Natural killer cell (primary cell): Measurements from ENCODE around the gene SFTPD. TPM values are rescaled to one million over a fixed set of nuclear protein-coding genes. Genes with fewer than 3 reads are reported as not detected.

Experiments used
- ATAC-seq, 3 donors: fragments of 150-1000 bp in 2 of 3; fragments of 200-7000 bp in 1 of 3; cut with Tn5 transposase; 1 replicate in 1 of 3; 2 replicates in 2 of 3; pipeline ENCODE4 v1.10.0; 2021; ENCODE audit warnings: mild to moderate bottlenecking in 2 of 3, moderate library complexity in 2 of 3
- DNase-seq, 2 donors: peaks; one replicate each; pipeline versions ENCODE4 v3.0.0 to v3.0.0-alpha.2; 2013 to 2021; ENCODE audit warnings: mixed read lengths in 1 of 2
- H3K27ac ChIP-seq: one replicate; pipeline ENCODE4 v1.5.1; 2013; ENCODE audit warnings: mild to moderate bottlenecking, low read length
- H3K27me3 ChIP-seq: one replicate; pipeline ENCODE4 v1.6.1; 2013; ENCODE audit warnings: low read length; ENCODE audit not compliant: control insufficient read depth, insufficient read depth
- H3K36me3 ChIP-seq: one replicate; pipeline ENCODE4 v1.6.1; 2013; ENCODE audit warnings: low read length; ENCODE audit not compliant: control insufficient read depth, insufficient read depth
- H3K4me1 ChIP-seq: one replicate; pipeline ENCODE4 v1.6.1; 2013; ENCODE audit warnings: low read length; ENCODE audit not compliant: control insufficient read depth, insufficient read depth
- H3K4me3 ChIP-seq: one replicate; pipeline ENCODE4 v1.5.1; 2013; ENCODE audit warnings: low read length
- H3K9me3 ChIP-seq: one replicate; pipeline ENCODE4 v1.6.1; 2013; ENCODE audit warnings: low read length; ENCODE audit not compliant: control insufficient read depth, insufficient read depth
- H3K27ac Mint-ChIP-seq, 2 donors: one replicate each; pipeline ENCODE4 v1.8.0; 2022; ENCODE audit warnings: mild to moderate bottlenecking in 2 of 2, mixed read lengths in 2 of 2, moderate library complexity in 1 of 2
- H3K27me3 Mint-ChIP-seq, 2 donors: one replicate each; pipeline ENCODE4 v1.8.0; 2022; ENCODE audit warnings: low read depth in 2 of 2, mixed read lengths in 2 of 2
- H3K36me3 Mint-ChIP-seq: one replicate; pipeline ENCODE4 v1.8.0; 2022; ENCODE audit warnings: mixed read lengths
- H3K4me1 Mint-ChIP-seq, 2 donors: one replicate each; pipeline ENCODE4 v1.8.0; 2022; ENCODE audit warnings: mixed read lengths in 2 of 2
- H3K4me3 Mint-ChIP-seq: one replicate; pipeline ENCODE4 v1.8.0; 2022; ENCODE audit warnings: mild to moderate bottlenecking, moderate library complexity, mixed read lengths
- H3K9me3 Mint-ChIP-seq, 2 donors: one replicate each; pipeline ENCODE4 v1.8.0; 2022; ENCODE audit warnings: mixed read lengths in 2 of 2
- CTCF ChIP-seq: fragments of 200-600 bp; IDR thresholded peaks from one replicate; pipeline ENCODE4 v1.8.0; 2022; ENCODE audit warnings: antibody characterized with exemption
- WGBS: methylation state at CpG from one replicate; pipeline ENCODE4 v1.1.7; 2013; ENCODE audit warnings: missing lambda C conversion rate; ENCODE audit not compliant: insufficient coverage; 5-methylcytosine and 5-hydroxymethylcytosine counted together
- intact Hi-C: fragments of 100-400 bp; cut with micrococcal nuclease; formaldehyde crosslinking; loops from one replicate; pipeline ENCODE4 v1.14.2; 2022
- total RNA-seq, 4 donors: library from RNA; stranded (reverse); fragments of 120-200 nt in 1 of 4; gene quantifications; one replicate each; pipeline versions ENCODE4 v1.2.3 to v1.2.4, GENCODE V29; 2013 to 2022

Gene SFTPD
- total RNA-seq, 3 donors from 2014 or later (not counting 1 experiment from before 2014, with no cell fraction given) = 0.56 TPM; not detected in 2

- Mint-ChIP-seq H3K27me3 (peaks cover 42 to 45% of the 10 kb centered on the region in 2 donors), H3K36me3 (no peaks in the 10 kb centered on the region), H3K27ac (no peak overlapping the region), H3K9me3 (no peaks in the 10 kb centered on the region), H3K4me3 (no peak overlapping the region), H3K4me1 (peaks cover 0 to 6% of the 10 kb centered on the region in 2 donors)
- Histone ChIP-seq H3K4me1 (peaks cover 8% of the 10 kb centered on the region), H3K9me3 (no peaks in the 10 kb centered on the region), H3K36me3 (no peaks in the 10 kb centered on the region), H3K27ac (no peak overlapping the region), H3K27me3 (peaks cover 3% of the 10 kb centered on the region), H3K4me3 (no peak overlapping the region)
- WGBS = 84% methylated on average over 3 of the region's 4 CpGs
- TF ChIP-seq CTCF = no peak
- ATAC-seq (no peak), DNase-seq (no peak)
- intact Hi-C loops = no loop called here
Measured at GRCh38 chr10:79932841-79933379, 16.0 kb downstream of the SFTPD start.

- peaks cover 3% of the 10 kb centered on the region for H3K27me3 ChIP-seq
- no peaks in the 10 kb centered on the region for H3K9me3 ChIP-seq
- peaks cover 41 to 45% of the 10 kb centered on the region in 2 donors for H3K27me3 Mint-ChIP-seq
- no peak overlapping the region for H3K27ac Mint-ChIP-seq
- TF ChIP-seq CTCF = no peak
- DNase-seq = no peak
- no peak overlapping the region for H3K4me3 Mint-ChIP-seq
- WGBS = 82% methylated on average over 1 of the region's 1 CpG
- peaks cover 2% of the 10 kb centered on the region for H3K4me1 ChIP-seq
- H3K4me3 ChIP-seq = no peak overlapping the region
- H3K36me3 ChIP-seq = no peaks in the 10 kb centered on the region
- no peaks in the 10 kb centered on the region for H3K9me3 Mint-ChIP-seq
- ATAC-seq = no peak
- no peaks in the 10 kb centered on the region for H3K36me3 Mint-ChIP-seq
- intact Hi-C loops = no loop called here
- H3K4me1 Mint-ChIP-seq = peaks cover 0 to 6% of the 10 kb centered on the region in 2 donors
- no peak overlapping the region for H3K27ac ChIP-seq
Measured at GRCh38 chr10:79932307-79932706, 16.6 kb downstream of the SFTPD start.

- Mint-ChIP-seq H3K27ac (no peak overlapping the region), H3K27me3 (peaks cover 36 to 37% of the 10 kb centered on the region in 2 donors), H3K9me3 (no peaks in the 10 kb centered on the region), H3K4me3 (no peak overlapping the region), H3K36me3 (no peaks in the 10 kb centered on the region), H3K4me1 (peaks cover 0 to 6% of the 10 kb centered on the region in 2 donors)
- Histone ChIP-seq H3K27me3 (peaks cover 3% of the 10 kb centered on the region), H3K27ac (no peak overlapping the region), H3K36me3 (no peaks in the 10 kb centered on the region), H3K4me1 (no peaks in the 10 kb centered on the region), H3K9me3 (no peaks in the 10 kb centered on the region), H3K4me3 (no peak overlapping the region)
- no peak for DNase-seq
- intact Hi-C loops = no loop called here
- 58% methylated on average over 2 of the region's 2 CpGs for WGBS
- no peak for TF ChIP-seq CTCF
- ATAC-seq = no peak
Measured at GRCh38 chr10:79930751-79931150, 18.2 kb downstream of the SFTPD start.

- no peak for TF ChIP-seq CTCF
- 93% methylated on average over 2 of the region's 4 CpGs for WGBS
- no peaks in the 10 kb centered on the region for H3K36me3 Mint-ChIP-seq
- no peak overlapping the region for H3K27ac ChIP-seq
- H3K4me3 ChIP-seq = no peak overlapping the region
- H3K4me1 ChIP-seq = no peaks in the 10 kb centered on the region
- H3K27me3 ChIP-seq = peaks cover 3% of the 10 kb centered on the region
- no peaks in the 10 kb centered on the region for H3K9me3 ChIP-seq
- H3K36me3 ChIP-seq = no peaks in the 10 kb centered on the region
- peaks cover 33 to 34% of the 10 kb centered on the region in 2 donors for H3K27me3 Mint-ChIP-seq
- intact Hi-C loops = no loop called here
- no peaks in the 10 kb centered on the region for H3K9me3 Mint-ChIP-seq
- DNase-seq (no peak), ATAC-seq (no peak)
- H3K4me1 Mint-ChIP-seq = peaks cover 0 to 6% of the 10 kb centered on the region in 2 donors
- no peak overlapping the region for H3K4me3 Mint-ChIP-seq
- no peak overlapping the region for H3K27ac Mint-ChIP-seq
Measured at GRCh38 chr10:79930267-79930666, 18.6 kb downstream of the SFTPD start.
